Measurements from ENCODE around the gene LHX5. TPM values are rescaled to one million over a fixed set of nuclear protein-coding genes. Genes with fewer than 3 reads are reported as not detected.

The LHX5 gene
- total and polyA plus RNA-seq, 12 donors = not detected

DNA sequence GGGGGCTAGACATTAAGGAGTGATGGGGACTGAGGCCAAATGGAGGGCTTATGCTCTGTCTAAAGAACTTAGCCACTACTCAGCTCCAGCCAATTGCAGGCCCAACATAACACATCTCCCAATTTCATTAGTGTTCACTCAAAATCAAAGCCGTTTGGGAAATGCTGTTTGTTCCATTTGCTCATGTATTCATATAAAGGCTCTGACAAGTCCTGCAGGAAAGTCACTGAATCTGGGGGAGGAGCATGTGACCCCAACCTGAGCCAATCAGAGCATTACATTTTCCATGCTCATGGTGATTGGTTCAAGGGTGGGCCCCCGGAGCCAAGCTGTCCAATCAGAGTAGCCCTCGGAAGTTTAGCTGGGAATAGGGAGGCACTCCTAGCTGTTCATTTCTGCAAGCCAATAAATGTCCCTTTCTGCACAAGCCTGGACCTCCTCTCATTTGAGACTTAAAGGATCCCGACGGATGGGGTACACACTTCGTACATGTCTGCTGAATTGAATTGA lies 28.6 kb downstream of the LHX5 start:
- no peaks in the 10 kb centered on the region for H3K36me3 ChIP-seq
- TF ChIP-seq, protein P1, sequence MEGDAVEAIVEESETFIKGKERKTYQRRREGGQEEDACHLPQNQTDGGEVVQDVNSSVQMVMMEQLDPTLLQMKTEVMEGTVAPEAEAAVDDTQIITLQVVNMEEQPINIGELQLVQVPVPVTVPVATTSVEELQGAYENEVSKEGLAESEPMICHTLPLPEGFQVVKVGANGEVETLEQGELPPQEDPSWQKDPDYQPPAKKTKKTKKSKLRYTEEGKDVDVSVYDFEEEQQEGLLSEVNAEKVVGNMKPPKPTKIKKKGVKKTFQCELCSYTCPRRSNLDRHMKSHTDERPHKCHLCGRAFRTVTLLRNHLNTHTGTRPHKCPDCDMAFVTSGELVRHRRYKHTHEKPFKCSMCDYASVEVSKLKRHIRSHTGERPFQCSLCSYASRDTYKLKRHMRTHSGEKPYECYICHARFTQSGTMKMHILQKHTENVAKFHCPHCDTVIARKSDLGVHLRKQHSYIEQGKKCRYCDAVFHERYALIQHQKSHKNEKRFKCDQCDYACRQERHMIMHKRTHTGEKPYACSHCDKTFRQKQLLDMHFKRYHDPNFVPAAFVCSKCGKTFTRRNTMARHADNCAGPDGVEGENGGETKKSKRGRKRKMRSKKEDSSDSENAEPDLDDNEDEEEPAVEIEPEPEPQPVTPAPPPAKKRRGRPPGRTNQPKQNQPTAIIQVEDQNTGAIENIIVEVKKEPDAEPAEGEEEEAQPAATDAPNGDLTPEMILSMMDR (IDR thresholded peaks at IDR 0.05) = no peak
- WGBS, 2 donors = 84 to 85% methylated on average over 6 of the region's 6 CpGs

DNA sequence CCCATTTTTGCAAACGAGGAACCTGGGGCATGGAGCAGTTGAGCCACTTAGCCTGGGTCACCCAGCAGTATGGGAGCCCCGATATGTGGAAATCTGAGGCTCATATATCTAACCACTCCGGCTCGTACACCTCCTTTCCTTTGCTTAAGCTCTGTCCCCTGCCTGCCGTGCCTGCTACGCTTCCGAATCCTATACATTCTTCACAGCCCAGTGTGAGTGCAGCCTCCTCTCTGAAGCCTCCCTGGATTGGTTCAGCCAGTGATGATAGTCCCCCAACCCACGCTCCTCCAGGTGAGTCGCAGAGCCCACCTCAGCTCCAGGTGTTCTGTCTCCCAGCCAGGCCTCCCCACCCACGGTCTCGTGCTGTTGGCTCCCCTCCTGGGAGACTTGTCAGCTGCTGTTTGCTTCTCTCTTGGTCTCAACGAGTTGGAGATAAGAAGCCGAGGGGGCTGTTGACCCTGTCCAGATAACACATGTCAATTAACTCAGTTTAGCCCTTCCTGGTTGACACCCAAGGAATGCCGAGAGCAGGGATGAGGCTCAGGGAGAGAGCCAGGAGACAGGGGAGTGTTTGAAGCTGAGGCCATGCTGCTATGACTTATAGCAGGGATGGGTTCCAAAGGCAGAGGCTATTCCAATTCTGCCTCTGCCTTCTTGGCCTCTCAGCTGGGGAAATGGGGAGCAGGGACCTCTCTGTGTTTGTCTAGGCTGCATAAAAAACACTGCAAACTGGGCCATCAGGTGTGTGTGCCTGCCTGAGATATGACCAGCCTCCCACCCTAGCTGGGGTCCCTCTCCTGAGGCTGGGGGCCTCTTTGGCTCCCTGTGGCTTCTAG lies 30.5 kb downstream of the LHX5 start:
- Histone ChIP-seq H3K27me3 (peaks cover 0 to 66% (median 41%) of the 10 kb centered on the region in 7 donors), H3K36me3 (no peaks in the 10 kb centered on the region), H3K4me3 (no peak overlapping the region), H3K4me1 (no peaks in the 10 kb centered on the region), H3K9me3 (peaks cover 0 to 4% (median 0%) of the 10 kb centered on the region in 11 donors), H3K27ac (no peak overlapping the region)
- no peak for DNase-seq
- WGBS, 2 donors = 16 to 28% methylated on average over 14 of the region's 14 CpGs
- no peak for ATAC-seq
- TF ChIP-seq, protein P1 (IDR thresholded peaks at IDR 0.05) = no peak
- intact Hi-C loops (cut with DNase I) = no loop called here

More for the DNA sequence above, 28.6 kb downstream of the LHX5 start:
- Histone ChIP-seq H3K27ac (no peak overlapping the region), H3K9me3 (peaks cover 0 to 4% (median 0%) of the 10 kb centered on the region in 11 donors), H3K4me3 (no peak overlapping the region), H3K27me3 (peaks cover 0 to 83% (median 47%) of the 10 kb centered on the region in 7 donors), H3K4me1 (no peaks in the 10 kb centered on the region)
- intact Hi-C loops (cut with DNase I) = no loop called here
- DNase-seq (no peak), ATAC-seq (no peak)

DNA sequence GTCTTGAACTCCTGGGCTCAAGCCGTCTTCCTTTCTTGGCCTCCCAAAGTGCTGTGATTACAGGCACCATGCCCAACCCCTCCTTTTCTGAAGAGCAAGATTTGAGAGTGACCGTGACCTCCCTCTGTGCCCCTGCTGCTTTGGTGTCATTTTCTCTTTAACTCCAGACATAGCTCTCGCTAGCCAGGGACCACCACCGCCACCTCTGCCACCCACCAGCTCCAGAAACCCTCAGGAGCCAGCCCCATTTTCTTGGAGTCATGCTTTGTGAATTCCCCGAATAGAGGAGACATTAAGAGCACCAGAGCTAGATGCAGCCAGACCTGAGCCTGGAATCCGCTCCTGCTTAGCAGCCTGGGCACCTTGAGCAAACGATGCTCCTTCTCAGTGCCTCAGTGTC lies 31.3 kb downstream of the LHX5 start:
- WGBS, 2 donors = 57 to 63% methylated on average over 7 of the region's 7 CpGs
- no peak for DNase-seq
- Histone ChIP-seq H3K9me3 (no peaks in the 10 kb centered on the region), H3K4me3 (no peak overlapping the region), H3K27ac (no peak overlapping the region), H3K4me1 (no peaks in the 10 kb centered on the region), H3K27me3 (peaks cover 0 to 61% (median 40%) of the 10 kb centered on the region in 7 donors), H3K36me3 (no peaks in the 10 kb centered on the region)
- TF ChIP-seq, protein P1 (IDR thresholded peaks at IDR 0.05) = no peak
- no peak for ATAC-seq
- intact Hi-C loops (cut with DNase I) = no loop called here

DNA sequence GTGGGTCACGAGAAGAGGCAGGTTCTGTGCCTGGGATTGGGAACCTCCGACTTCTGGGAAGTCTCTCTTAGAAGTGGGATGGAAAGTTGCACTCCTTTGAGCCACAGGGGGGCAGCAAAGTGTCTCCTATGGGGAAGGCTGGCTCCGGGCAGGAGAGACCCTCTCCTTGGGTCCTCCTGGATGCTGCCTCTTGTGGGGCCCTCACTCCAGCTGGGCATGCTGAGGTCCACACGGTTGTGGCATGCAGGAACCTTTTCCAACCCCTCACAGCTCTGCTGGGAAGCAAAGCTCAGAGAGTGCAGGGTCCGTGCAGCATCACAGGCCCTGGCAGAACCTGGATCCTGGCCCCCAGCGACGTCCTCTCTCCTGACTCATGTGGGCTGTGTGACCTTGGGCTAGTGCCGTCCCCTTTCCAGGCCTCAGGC lies 32.1 kb downstream of the LHX5 start:
- Histone ChIP-seq H3K4me1 (no peaks in the 10 kb centered on the region), H3K4me3 (no peak overlapping the region), H3K27me3 (peaks cover 0 to 54% (median 40%) of the 10 kb centered on the region in 7 donors), H3K9me3 (no peaks in the 10 kb centered on the region), H3K27ac (no peak overlapping the region), H3K36me3 (no peaks in the 10 kb centered on the region)
- TF ChIP-seq, protein P1 (IDR thresholded peaks at IDR 0.05) = peak in 8 of 9 donors; percentile 31 to 73 (median 56)
- DNase-seq (peak in 1 of 2 donors; percentile 25), ATAC-seq (peak in 7 of 8 donors; percentile 17 to 52 (median 48))
- 25 to 26% methylated on average over 8 of the region's 8 CpGs for WGBS, 2 donors
- intact Hi-C loops (cut with DNase I) = loop anchor here in 3 of 10 donors (2.0 to 5.0 kb wide), 2 partner anchors 473 kb away; no protein-coding TSS in a partner anchor
